HG03575 (cell line): ENCODE results near the gene CALY.

Experiments
- ATAC-seq: cut with Tn5 transposase; IDR thresholded peaks from one replicate; pipeline ENCODE4 v1.9.1; 2021; ENCODE audit not compliant: unreplicated experiment, insufficient number of reproducible peaks, low FRiP score; ENCODE audit errors: extremely low read depth

Gene CALY

GRCh38 chr10:133299738-133300137 lies 37.0 kb downstream of the CALY start:
- no peak for ATAC-seq

GRCh38 chr10:133299224-133299623 lies 37.5 kb downstream of the CALY start:
- ATAC-seq: no peak

GRCh38 chr10:133298466-133298865 lies 38.2 kb downstream of the CALY start:
- ATAC-seq: no peak

DNA sequence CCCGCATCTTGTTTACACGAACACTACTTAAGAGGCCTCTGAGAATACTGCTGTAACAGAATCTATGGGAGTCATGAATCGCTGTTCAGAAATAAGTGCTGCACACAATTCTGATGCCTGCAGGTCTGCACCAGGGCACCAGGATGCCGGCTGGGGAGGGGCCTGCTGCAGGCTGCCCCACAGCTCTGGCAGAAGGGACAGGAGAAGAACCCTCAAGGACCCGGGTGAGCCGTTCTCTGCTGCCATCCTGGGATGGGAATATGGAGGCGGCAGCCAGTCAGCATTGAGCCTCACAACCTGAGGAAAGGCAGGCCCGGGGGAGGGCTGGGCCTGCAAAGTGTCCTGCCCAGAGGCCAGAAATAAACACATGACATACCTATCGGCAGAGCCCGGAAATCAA lies 39.2 kb downstream of the CALY start:
- ATAC-seq: no peak

- ATAC-seq: no peak
Observed at GRCh38 chr10:133295426-133296320, 41.0 kb downstream of the CALY start.

DNA sequence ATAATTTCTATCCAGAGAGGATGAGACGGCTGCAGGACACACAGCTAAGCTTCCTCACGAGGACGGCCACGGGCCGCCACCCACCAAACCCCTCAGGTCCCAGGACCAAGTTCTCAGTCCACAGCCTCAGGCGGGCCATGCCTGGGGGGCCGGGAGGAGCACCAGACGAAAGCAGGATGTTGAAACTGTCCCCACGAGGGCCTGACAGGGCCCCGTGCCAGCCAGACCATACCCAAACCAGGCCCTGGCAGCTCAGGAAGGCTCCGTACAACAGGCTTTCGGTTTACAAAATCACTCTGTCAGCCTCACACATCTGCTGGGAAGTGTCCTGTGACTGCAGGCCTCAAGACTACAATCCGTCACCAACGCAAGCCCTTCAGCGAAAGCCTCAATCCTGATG lies 42.5 kb downstream of the CALY start:
- ATAC-seq: no peak

DNA sequence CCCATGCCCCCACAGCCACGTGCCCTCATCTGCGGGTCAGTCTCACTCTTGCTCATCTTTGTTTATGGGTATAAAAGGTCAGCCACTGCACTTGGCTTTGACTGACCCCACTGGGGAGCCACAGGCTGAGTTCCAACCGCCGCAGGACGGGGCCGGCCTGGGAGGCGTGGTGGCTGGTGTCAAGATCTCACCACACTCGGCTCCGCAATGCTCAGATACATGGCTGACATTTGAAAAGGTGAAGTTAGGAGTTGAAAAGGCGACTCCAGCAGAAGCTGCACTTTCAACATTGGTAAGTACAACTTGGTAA lies 42.9 kb downstream of the CALY start:
- no peak for ATAC-seq

- no peak for ATAC-seq
Observed at GRCh38 chr10:133292919-133293809, 43.5 kb downstream of the CALY start.

GRCh38 chr10:133289761-133290160 lies 46.9 kb downstream of the CALY start:
- no peak for ATAC-seq

- no peak for ATAC-seq
Observed at GRCh38 chr10:133287832-133288500, 48.7 kb downstream of the CALY start.

DNA sequence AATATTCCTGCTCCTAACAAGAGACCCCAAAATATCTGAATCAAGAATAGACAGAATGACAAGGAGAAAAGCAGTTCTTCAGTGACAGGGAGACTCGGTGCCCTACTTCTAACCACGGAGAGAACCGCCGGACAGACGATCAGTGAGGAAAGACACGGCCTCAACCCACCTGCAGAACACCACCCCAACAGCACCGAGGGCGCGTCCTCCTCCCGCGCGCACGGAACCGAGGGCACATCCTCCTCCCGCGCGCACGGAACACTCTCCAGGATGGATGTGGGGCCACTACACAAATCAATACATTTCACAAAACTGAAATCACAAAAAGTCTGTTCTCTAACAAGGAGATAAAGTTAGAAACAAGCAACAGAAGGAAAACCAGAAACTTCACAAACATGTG lies 50.3 kb downstream of the CALY start:
- no peak for ATAC-seq

DNA sequence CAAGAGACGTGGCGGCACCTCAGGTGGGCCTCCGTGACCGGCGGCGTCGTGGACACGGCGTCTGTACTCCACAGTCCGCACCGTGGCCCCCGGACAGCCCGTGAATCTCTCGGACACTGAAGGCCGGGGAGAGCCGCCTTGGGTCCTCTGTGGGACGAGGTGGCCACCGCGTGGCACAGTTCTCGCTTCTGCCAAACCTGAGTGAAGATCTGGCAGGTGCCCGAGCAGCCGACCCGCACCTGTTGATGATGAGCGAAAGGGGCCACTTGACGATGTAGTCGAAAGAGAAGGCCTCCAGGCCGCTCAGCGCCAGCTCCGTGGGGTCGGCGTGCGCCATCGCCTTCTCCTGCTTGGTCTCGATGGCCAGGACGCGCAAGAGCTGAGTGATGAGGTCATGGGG lies 51.5 kb downstream of the CALY start:
- no peak for ATAC-seq

GRCh38 chr10:133283931-133284330 lies 52.8 kb downstream of the CALY start:
- ATAC-seq: no peak

DNA sequence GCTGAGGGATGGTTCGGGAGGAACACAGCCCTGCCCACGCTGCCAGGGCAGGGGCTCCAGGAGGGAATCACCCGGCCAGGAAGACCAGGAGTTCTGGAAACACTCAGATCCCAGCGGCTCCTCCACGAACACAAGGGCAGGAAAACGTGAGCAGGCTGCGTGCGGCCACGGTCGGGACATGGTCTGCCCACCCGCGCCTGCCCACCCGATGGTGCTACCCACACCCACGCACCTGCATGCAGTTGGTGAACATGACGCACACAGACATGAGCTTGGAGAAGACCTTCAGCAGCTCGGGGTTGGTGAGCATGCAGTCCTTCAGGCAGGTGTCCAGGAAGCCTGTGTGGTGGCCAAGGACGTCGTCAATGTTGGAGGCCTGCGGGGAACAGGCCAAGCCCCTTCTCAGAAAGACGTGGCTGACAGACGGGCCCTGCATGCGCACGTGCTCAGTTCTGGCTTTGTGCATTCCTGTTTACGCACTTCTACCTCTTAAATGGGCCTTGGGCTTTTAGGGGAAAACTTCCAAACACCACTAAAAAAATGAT lies 53.8 kb downstream of the CALY start:
- no peak for ATAC-seq

DNA sequence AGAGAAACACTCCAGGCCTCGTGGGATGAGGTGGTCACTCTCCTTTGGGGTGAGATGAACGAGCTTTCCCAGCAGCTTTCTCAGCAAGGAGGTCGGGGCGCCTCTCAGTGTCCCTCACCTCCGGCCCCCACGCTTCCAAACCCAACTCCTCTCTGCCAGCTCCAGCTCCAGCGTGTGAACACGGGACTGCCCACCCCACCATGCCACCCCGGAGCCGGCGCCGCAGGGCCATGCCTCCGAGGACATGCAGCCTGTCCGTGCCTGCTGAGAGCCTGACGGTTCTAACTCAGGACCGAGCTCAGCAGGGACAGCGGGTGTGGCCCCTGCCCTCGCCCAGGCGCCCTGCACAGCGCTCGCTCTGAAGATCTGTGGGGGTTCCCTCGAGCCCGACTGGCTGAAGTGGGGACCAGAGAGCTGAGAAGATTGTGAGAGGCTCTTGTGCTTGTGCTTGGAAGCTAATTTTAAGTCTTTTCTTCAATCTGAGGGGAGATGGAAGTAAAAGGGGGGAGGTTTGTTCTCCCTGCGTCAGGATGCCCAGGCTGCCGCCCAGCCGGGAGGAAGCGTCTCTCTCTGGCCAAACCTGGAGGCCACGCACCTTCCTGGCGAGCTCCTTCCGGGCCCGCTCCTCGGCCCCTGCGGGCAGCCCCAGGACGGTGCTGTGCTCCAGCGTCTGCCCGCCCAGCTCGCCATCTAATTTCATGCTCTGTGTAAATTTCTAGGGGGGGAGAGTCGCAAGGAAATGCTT lies 54.9 kb downstream of the CALY start:
- ATAC-seq: no peak

GRCh38 chr10:133281084-133281483 lies 55.6 kb downstream of the CALY start:
- ATAC-seq: no peak

GRCh38 chr10:133280391-133281059 lies 56.2 kb downstream of the CALY start:
- ATAC-seq: no peak
